Gastrocnemius medialis (tissue), 4 donors: ENCODE measurements around the gene OR2D3. TPM values are rescaled to one million over a fixed set of nuclear protein-coding genes. Genes with fewer than 3 reads are reported as not detected.
"Not testable (repeated sequence)": the region's sequence is repeated elsewhere in the genome, so short reads cannot be mapped to it uniquely, and the experiment has no call there.

Experiments used
- ATAC-seq, 2 donors: fragments of 150-250 bp; one replicate each; pipeline ENCODE4 v1.9.1; 2016
- DNase-seq, 2 donors: peaks; one replicate each; pipeline ENCODE4 v3.0.0-alpha.2; 2019
- H3K27ac ChIP-seq, 4 donors: fragments of 200-600 bp; sonication (generic); 1 replicate in 1 of 4; 2 replicates in 3 of 4; pipeline ENCODE4 v1.5.1; 2016 to 2018; ENCODE audit warnings: mild to moderate bottlenecking in 2 of 4, moderate library complexity in 1 of 4
- H3K27me3 ChIP-seq, 3 donors: fragments of 200-600 bp; sonication (generic) in 2 of 3; 1 replicate in 1 of 3; 2 replicates in 2 of 3; pipeline versions ENCODE4 v1.5.1 to v1.6.0; 2016 to 2019; ENCODE audit warnings: mild to moderate bottlenecking in 1 of 3, moderate library complexity in 1 of 3
- H3K36me3 ChIP-seq, 2 donors: fragments of 200-600 bp; sonication (generic) in 1 of 2; one replicate each; pipeline ENCODE4 v1.5.1; 2017 to 2018
- H3K4me1 ChIP-seq, 2 donors: fragments of 200-600 bp; sonication (generic) in 1 of 2; one replicate each; pipeline ENCODE4 v1.5.1; 2016 to 2017; ENCODE audit warnings: mild to moderate bottlenecking in 2 of 2
- H3K4me3 ChIP-seq, 4 donors: fragments of 200-600 bp; sonication (generic) in 3 of 4; 1 replicate in 1 of 4; 2 replicates in 3 of 4; pipeline ENCODE4 v1.5.1; 2016 to 2019; ENCODE audit warnings: mild to moderate bottlenecking in 2 of 4
- H3K9me3 ChIP-seq, 3 donors: fragments of 200-600 bp; sonication (generic) in 2 of 3; 1 replicate in 1 of 3; 2 replicates in 2 of 3; pipeline ENCODE4 v1.5.1; 2016 to 2019
- POLR2A ChIP-seq, 2 donors: fragments of 450-650 bp; IDR thresholded peaks; one replicate each; pipeline ENCODE4 v1.6.1; 2017; ENCODE audit warnings: antibody characterized with exemption in 2 of 2, mild to moderate bottlenecking in 2 of 2, moderate library complexity in 2 of 2
- in situ Hi-C, 4 donors: fragments of 200-750 bp; cut with MboI; loops; one replicate each; pipeline versions ENCODE4 v1.15.0 to v1.8.0; 2017; ENCODE audit warnings: low sequenced_read_pairs in 4 of 4
- intact Hi-C: fragments of 100-400 bp; cut with DNase I; formaldehyde crosslinking; loops from one replicate; pipeline ENCODE4 v1.15.1; 2023; ENCODE audit warnings: low total_unique reads
- total RNA-seq, 4 donors: library from RNA; depleted of rRNA; stranded (reverse); fragments of >200 nt; gene quantifications; one replicate each; pipeline versions ENCODE4 v1.1.0 to v1.2.3, GENCODE V29; 2016
- TF ChIP-seq, protein P1 (sequence below), 5 experiments: fragments of 450-650 bp in 3 of 5; fragments of 200-600 bp in 2 of 5; sonication (generic) in 2 of 5; IDR thresholded peaks in 4 of 5; conservative IDR thresholded peaks in 1 of 5; 1 replicate in 4 of 5; 2 replicates in 1 of 5; pipeline ENCODE4 v1.5.1; 2016 to 2019; ENCODE audit warnings: antibody characterized with exemption in 5 of 5, mild to moderate bottlenecking in 3 of 5, moderate library complexity in 3 of 5

Gene OR2D3
- total RNA-seq, 4 donors from 2014 or later = not detected

DNA sequence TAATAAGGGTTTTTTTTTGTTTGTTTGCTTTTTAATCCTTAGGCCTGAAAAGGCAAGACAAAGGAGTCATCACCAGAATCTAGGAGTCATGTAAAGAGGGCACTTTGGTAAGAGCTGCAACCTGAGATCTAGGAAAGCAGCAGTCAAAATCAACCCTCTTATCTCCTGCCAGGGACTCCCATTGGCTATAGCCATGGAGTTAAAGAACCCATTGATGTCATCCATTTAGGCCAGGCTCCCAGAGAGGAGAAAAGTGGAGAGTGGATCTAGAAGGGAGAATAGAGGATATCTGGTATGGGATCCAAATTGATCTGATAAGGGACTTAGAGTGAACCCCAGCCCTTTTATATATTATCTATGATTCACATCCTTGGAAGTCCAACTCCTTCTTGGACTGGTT, 41.3 kb downstream of the OR2D3 start:
- TF ChIP-seq, protein P1, sequence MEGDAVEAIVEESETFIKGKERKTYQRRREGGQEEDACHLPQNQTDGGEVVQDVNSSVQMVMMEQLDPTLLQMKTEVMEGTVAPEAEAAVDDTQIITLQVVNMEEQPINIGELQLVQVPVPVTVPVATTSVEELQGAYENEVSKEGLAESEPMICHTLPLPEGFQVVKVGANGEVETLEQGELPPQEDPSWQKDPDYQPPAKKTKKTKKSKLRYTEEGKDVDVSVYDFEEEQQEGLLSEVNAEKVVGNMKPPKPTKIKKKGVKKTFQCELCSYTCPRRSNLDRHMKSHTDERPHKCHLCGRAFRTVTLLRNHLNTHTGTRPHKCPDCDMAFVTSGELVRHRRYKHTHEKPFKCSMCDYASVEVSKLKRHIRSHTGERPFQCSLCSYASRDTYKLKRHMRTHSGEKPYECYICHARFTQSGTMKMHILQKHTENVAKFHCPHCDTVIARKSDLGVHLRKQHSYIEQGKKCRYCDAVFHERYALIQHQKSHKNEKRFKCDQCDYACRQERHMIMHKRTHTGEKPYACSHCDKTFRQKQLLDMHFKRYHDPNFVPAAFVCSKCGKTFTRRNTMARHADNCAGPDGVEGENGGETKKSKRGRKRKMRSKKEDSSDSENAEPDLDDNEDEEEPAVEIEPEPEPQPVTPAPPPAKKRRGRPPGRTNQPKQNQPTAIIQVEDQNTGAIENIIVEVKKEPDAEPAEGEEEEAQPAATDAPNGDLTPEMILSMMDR (IDR thresholded peaks at IDR 0.05 in 4 of 5, conservative IDR thresholded peaks at IDR 0.05 in 1 of 5) = no peak
- TF ChIP-seq POLR2A (IDR thresholded peaks at IDR 0.05) = no peak
- H3K9me3 ChIP-seq = no peaks in the 10 kb centered on the region
- H3K27me3 ChIP-seq = no peaks in the 10 kb centered on the region
- no peaks in the 10 kb centered on the region for H3K36me3 ChIP-seq
- H3K4me1 ChIP-seq = no peaks in the 10 kb centered on the region
- DNase-seq = no peak
- intact Hi-C loops (no loop called here), in situ Hi-C loops (no loop called here)
- no peak for ATAC-seq
- no peak overlapping the region for H3K27ac ChIP-seq
- H3K4me3 ChIP-seq = no peak overlapping the region

DNA sequence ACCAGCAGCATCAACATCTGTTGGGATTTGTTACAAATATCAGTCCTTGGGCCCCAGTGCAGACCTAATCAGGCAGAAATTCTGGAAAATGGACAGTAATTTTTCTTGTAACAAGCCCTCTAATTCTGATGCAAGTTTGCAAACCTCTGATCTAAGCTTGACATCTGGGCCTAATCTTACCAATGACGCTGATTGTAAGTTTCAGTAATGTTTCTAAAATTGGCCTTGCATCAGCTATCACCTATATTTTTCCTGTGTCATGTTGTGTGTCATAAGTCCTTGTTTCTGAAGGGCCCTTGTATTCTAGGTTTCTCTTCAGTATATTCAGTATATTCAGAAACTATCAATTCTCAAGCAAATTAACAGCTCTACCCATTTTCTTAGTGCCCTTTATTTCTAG, 41.9 kb downstream of the OR2D3 start:
- Histone ChIP-seq H3K4me3 (no peak overlapping the region), H3K27me3 (no peaks in the 10 kb centered on the region), H3K9me3 (no peaks in the 10 kb centered on the region), H3K36me3 (no peaks in the 10 kb centered on the region), H3K4me1 (no peaks in the 10 kb centered on the region), H3K27ac (no peak overlapping the region)
- intact Hi-C loops = no loop called here
- in situ Hi-C loops = no loop called here
- TF ChIP-seq, protein P1 (IDR thresholded peaks at IDR 0.05 in 4 of 5, conservative IDR thresholded peaks at IDR 0.05 in 1 of 5) = no peak
- no peak for TF ChIP-seq POLR2A (IDR thresholded peaks at IDR 0.05)
- ATAC-seq = no peak
- no peak for DNase-seq

DNA sequence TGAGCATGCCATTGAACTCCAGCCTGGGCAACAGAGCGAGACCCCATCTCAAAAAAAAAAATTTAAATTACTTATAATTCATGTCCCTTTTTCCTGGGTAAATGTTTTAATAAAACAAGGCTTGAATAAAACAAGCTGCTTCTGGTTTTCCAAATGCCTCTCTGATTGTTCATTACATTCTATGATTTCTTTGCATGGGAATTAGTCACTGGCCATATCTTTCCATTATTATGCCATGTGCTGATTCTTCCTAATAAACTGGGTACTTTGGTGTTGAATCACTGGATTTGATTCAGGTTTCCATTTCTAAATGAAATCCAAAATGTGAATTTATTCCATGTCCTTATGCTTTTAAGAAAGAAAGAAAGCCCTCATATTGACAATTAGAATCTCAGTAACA, 48.0 kb downstream of the OR2D3 start:
- ATAC-seq (no peak), DNase-seq (no peak)
- in situ Hi-C loops = no loop called here
- no peaks in the 10 kb centered on the region for H3K9me3 ChIP-seq
- intact Hi-C loops = no loop called here
- no peak overlapping the region for H3K4me3 ChIP-seq
- H3K27me3 ChIP-seq = no peaks in the 10 kb centered on the region
- no peak overlapping the region for H3K27ac ChIP-seq
- TF ChIP-seq, protein P1 (IDR thresholded peaks at IDR 0.05 in 4 of 5, conservative IDR thresholded peaks at IDR 0.05 in 1 of 5) = no peak
- TF ChIP-seq POLR2A (IDR thresholded peaks at IDR 0.05) = no peak
- H3K36me3 ChIP-seq = no peaks in the 10 kb centered on the region
- H3K4me1 ChIP-seq = no peaks in the 10 kb centered on the region

DNA sequence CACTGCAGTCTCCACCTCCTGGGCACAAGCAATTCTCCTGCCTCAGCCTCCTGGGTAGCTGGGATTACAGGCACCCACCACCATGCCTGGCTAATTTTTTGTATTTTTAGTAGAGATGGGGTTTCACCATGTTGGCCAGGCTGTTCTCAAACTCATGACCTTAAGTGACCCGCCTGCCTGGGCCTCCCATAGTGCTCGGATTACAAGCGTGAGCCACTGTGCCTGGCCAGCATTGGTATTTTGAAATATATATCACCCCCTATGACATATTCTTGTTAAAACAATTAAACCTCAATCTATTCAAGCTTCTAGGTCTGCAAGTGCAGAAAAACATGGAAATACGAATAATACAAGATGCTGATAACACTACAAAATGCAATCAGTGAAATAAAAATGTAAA, 49.1 kb downstream of the OR2D3 start:
- H3K27ac ChIP-seq, in situ Hi-C loops, H3K36me3 ChIP-seq, intact Hi-C loops, H3K4me3 ChIP-seq, H3K4me1 ChIP-seq, H3K27me3 ChIP-seq, H3K9me3 ChIP-seq, ATAC-seq: not testable (repeated sequence)
- peak in 1 of 2 donors; percentile 18 for DNase-seq

Other genes with a start within 250 kb of the OR2D3 start
- 10 to 100 TPM; 25.1 to 33.4 (median 27.7) TPM for gene MRPL17, start 237.7 kb upstream of the OR2D3 start, total RNA-seq
- gene OR2AG2, start 149.0 kb upstream of the OR2D3 start, total RNA-seq = not detected
- gene OR2AG1, start 138.0 kb upstream of the OR2D3 start, total RNA-seq = not detected
- under 1 TPM in 1 of 4 donors, not detected in 3; 0.20 TPM for gene OR6A2, start 121.3 kb upstream of the OR2D3 start, total RNA-seq
- not detected for gene OR10A5, start 75.3 kb upstream of the OR2D3 start, total RNA-seq
- gene OR10A2, start 57.9 kb upstream of the OR2D3 start, total RNA-seq = not detected
- gene OR10A4, start 44.4 kb upstream of the OR2D3 start, total RNA-seq = not detected
- gene OR2D2, start 28.5 kb upstream of the OR2D3 start, total RNA-seq = not detected
- under 1 TPM in 3 of 4 donors, not detected in 1; 0.36 to 0.44 (median 0.39) TPM for gene ZNF215, start 5.4 kb downstream of the OR2D3 start, total RNA-seq
- gene ZNF214, start 99.3 kb downstream of the OR2D3 start, total RNA-seq = 1 to 10 TPM in 2 of 4 donors, under 1 TPM in 2; 0.75 to 2.0 (median 1.2) TPM
- gene NLRP14, start 99.5 kb downstream of the OR2D3 start, total RNA-seq = not detected
- gene RBMXL2, start 168.0 kb downstream of the OR2D3 start, total RNA-seq = not detected